ENCODE measurements around the gene MFAP3.
A peak's percentile ranks its signal among the peaks of the same experiment; 100 is the strongest.
"Not testable (repeated sequence)": the region's sequence is repeated elsewhere in the genome, so short reads cannot be mapped to it uniquely, and the experiment has no call there.

MFAP3 gene

DNA sequence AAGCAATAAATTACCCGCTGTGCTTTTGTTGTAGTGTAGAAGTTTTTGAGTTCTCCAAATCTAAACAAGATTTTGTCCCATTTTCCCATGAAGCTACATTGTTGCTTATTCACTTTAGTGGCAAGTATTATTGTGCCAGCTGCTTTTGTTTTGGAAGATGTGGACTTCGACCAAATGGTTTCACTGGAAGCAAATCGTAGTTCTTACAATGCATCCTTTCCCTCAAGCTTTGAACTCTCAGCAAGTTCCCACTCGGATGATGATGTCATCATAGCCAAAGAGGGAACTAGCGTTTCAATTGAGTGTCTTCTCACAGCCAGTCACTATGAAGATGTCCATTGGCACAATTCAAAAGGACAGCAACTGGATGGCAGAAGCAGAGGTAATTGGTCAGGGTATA lies 10.9 kb downstream of the MFAP3 start:
- no peak for DNase-seq (ENCODE audit: low spot score)

DNA sequence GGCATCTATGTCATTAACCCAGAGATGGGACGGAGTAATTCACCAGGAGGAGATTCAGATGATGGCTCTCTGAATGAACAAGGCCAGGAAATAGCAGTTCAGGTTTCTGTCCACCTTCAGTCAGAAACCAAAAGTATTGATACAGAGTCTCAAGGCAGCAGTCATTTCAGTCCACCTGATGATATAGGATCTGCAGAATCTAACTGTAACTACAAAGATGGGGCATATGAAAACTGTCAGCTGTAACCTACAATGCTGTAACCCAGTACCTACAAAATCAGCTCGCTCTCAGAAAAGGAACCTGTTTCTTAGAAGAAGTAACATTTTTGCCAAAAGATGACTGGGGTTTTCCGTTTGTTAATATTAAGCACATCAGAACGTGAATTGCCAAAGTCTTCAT lies 14.7 kb downstream of the MFAP3 start:
- no peak for DNase-seq (ENCODE audit: low spot score)

DNA sequence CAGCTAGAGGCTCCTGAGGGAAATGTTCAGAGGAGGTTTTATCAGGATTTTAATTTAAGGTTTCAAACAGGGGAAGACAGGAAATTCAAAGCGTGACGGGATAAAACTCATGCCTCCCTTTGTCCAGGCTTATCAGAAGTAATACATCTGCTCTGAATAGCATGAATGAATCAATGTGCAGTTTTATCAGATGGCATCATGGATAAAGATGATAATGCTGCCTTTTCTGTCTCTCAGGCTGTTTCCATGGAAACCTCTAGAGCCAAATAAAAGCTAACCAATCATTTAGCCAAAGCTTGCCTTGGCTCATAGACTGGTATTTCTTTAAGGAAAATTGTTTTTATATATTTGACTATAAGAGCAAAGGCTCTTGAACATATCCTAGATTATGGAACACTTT lies 16.4 kb downstream of the MFAP3 start:
- DNase-seq (ENCODE audit: low spot score): no peak

DNA sequence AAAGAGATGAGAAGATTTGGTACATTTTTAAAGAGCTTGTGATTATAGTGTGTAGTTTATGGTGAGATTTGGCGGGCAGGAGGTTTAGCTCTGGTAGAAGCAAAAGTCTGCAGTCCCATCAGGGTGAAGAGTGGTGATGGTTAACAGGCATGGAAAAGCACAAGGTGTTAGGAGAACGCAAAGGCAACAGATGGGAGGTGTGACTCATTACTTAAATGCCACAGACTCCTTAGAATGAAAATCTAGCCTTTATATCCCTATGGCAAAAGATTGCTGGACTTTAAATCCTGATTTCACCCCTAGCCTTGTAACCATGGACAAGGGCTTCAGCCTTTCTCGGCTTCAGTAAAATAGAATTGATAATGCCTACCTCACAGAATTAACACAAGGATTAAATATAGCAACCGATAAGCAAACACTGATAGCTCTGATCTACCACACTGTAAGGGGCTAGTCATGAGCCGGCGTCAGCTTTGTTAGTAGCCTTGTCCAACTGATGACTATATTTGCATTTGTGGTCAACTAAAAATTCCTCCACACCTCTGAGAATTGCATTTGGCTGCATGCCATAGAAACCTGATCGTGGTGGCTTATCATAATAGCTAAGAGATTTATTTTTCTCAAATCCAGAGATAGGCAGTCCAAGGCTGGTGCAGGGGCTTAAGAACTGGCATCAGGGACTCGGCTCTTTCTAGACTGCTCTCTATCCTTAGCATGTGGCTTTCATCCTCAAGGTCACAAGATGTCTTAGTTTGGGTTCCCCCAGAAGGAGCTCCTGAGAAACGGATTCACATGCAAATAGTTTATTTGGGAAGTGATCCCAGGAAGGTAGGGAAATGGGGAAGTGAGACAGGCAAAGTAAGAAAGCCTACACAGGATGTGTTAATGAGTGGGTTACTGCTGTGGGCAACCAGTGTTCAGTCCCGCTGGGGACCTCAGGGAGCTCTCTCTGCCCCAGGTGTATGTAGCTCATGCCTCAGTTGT lies 19.6 kb downstream of the MFAP3 start:
- no peak for DNase-seq (ENCODE audit: low spot score)

DNA sequence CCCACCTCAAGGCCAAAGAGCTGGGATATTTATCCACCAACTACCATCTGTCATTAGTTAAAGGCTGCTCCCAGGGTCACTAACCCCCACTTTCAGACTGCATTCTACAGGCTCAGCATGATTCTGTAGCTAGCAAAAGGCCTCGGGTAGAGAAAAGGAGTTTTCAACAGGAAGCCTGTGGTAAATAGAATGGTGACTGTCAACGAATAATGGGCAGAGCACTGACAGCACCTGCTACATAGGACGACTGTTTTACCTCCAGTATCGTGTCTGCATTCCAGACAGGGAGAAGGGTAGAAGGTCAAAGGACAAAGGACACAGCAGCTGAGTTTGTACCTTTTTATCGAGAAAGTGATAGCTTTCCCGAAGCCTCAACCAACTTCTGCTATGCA lies 20.3 kb downstream of the MFAP3 start:
- no peak for DNase-seq (ENCODE audit: low spot score)

DNA sequence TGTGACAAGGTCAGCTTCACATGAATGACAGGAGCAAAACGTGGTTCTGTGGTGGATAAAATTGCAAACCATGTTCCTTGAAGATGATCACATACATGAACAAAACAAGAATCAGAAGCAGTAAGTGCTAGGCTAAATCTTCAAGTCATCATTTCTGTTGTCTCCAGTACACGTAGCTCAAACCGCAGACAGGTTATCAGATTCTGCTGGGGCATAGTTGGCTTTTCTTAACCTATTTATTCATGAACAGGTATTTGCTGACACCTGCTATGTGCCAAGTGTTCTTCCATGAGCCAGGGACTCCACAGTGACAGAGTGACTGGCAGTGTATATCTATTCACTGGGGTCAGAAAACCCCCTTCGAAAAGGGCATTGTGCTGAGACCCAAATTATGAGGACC lies 20.8 kb downstream of the MFAP3 start:
- no peak for DNase-seq (ENCODE audit: low spot score)

DNA sequence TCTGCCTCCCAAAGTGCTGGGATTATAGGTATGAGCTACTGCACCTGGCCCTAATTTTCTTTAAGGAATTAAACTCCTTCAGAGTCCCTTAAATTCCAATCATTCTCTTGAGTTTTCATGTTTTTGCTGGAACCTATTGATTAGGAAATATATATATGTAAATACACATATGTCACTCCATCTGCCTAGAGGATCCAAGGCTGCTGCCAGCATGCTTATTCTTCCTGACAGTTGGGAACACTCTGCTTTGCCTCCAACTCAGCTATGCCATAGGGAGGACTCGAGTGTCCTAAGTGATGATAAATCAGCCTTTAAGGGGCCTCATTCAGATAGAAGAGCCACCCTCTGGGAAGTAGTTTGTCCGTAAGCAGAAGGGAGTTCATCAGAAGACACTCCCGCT lies 21.8 kb downstream of the MFAP3 start:
- no peak for DNase-seq (ENCODE audit: low spot score)

DNA sequence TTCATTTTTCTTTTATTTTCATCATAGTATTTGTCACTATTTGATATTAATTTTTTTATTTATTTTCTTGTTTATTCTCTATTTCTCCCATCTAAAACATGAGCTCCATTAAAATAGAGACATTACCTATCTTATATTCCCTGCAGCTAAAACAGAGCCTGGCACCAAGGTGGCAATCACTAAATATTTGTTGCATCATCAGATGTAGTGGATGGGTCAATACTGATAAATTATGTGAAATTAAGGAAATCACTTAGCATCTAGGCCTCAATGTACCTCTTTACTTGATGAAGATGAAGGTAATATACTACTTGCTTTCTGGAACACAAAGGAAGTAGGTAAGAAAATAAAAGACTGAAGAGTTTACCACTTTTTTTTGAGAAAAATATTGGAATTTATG lies 24.6 kb downstream of the MFAP3 start:
- DNase-seq (ENCODE audit: low spot score): no peak

DNA sequence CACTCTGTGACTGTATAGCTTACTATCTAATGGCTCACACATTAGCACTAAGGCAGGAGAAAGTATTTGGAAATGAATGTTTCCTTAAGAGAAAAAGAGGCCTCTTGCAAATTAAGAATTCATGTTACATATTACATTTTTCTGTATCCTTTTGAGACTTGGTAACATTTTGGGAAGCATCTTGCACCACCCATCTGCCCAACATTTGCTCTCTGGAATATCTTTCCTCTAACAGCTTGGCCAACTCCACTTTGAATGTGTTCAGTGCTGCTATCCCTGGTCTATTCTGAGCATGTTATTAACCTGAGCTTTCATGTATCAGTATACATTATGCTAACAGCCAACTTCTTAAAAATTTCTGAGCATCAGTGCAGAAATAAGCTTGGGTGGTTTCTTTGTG lies 27.2 kb downstream of the MFAP3 start:
- no peak for DNase-seq (ENCODE audit: low spot score)

DNA sequence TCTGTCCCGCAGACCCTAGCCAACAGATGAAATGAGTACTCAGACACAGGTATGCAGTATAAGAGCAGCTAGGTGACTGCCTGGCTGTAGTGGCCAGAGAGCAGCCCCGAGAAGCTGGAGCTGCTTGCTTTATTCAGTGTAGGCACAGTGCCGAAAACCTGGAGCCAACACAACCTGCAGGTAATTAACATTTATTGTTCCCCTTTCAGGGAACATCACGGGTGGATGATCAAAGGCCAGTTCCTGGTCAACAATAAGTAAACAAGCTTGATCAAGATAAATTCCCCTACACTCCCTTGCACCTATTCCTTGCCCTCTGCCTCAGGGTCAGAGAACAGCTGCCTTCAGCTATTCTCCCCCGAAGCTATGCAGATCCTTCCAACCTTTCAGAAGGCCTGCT lies 31.1 kb downstream of the MFAP3 start:
- DNase-seq (ENCODE audit: low spot score): not testable (repeated sequence)

DNA sequence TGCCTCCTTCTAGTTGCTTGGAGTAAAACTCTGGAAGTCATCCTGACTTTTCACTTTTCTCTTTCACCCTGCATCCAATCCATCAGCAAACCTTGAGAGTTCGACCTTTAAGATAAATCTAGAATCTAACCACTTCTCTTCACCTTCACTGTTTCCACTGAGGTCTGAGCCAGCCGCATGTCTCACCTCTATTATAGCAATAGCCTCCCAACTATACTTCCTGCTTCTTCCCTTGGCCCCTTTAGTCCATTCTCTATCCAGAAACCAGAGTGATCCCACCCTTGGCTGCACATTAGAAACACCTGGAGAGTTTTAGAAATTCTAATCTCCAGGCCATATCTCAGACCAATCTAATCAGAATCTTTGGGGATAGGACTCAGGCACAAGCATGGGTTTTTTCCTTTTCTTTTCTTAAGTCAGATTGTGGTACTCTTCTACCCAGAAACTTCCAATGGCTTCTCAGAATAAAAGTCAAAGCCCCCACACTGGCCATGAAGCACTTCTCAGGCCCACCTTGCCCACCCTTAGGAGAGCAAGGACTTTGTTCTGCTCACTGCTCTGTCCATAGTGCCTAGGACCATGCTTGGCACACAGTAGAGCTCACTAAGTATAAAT lies 33.1 kb downstream of the MFAP3 start:
- no peak for DNase-seq (ENCODE audit: low spot score)

DNA sequence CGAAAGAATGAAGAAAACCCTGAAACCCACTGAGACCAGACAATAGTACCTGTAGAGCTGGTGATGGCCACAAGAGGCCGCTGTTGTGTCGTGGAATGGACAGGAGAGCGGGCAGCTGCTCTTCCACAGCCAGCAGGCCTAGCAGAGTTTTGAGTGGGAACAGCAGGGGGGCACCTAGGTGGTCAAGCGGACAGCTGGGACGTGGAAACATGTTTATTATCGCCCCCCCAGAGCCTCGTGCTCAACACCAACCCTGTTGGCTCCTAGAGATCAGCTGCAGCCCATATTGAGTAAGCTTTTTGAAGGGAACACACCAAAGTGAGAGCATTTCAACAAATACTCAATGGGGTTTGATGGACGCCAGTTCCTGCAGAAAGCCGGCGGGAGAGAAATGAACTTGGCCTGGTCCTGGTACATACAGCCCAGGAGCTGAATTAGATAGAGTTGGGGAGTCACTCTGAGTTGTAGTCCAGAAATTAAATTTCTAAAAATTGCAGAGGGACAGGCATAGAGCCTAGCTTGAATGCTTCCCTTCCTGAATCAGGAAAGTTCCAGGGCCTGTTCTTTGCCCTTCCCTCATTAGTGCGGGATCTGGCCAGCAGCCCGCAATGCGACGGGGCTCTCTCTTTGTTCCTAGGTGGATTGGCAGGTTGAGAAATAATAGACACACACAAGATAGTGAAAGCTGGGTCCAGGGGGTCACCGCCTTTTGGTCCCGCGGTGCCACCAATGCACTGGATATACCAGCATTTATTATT lies 33.8 kb downstream of the MFAP3 start:
- peak; percentile 77 for DNase-seq (ENCODE audit: low spot score)

DNA sequence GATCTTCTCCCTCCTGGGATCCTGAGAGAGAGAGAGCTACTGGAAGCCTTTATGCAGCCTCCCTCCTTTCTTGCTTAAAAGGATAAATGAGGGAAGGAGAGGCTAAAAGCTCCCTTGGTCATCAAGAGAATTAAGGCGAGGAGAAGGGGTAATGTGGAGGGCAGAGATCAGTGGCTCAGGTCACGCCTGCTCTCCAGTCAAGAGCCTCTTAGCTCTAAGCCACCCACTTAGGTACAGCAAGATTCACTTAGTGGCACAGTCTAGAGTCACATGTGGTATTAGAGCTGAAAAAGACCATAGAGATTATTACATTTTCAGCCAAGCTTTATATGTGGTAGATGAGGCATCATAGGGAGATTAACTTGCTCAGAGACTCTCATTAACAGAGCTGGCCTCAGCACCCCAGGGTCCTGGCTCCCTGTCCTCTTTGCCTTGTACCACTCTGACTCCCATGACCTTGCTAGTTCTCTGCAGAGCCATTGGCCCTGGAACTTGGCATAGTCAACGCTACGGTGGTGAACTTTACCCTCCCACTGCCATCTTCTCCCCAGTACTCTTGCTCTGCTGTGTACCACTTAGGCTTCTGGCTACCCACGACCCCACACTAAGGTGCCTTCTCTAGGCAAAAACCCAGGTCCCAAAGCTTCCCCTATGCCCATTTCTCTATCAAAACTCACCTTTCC lies 37.6 kb downstream of the MFAP3 start:
- no peak for DNase-seq (ENCODE audit: low spot score)

DNA sequence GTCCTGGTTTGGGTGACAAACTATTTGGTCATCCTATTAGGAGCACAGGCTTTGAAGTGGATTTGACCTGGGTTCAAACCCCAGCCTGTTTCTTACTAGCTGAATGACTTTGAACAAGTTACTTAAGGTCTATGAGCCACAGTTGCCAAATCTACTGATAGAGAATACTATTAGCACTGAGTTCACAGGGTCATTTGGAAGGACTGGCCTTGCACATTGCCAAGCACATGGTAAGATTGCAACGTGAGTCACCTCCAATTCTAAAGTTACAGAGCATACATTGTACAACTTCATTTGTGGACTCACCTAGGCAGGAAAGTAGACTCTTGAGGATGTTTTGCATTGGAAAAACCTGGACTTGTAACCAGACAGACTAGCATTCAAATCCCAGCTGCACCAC lies 38.9 kb downstream of the MFAP3 start:
- no peak for DNase-seq (ENCODE audit: low spot score)

DNA sequence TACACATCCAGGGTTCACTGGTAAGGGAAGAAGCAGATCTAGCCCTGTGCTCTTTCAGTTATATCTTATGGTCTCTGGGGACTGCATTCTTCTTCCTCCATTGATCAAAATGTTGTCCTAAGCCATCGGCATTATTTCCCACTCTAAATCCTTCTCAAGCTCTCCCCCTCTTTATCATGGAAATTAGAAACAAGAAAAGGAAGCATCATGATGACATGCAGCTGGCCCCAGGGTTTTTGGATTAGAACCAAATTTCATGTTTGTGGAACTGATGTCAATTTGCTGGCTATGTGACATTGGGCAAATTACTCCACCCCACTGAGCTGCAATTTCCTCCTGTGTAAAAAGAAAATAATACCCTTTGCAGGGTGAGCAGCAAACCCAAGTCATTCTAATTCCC lies 39.5 kb downstream of the MFAP3 start:
- DNase-seq (ENCODE audit: low spot score): no peak

DNA sequence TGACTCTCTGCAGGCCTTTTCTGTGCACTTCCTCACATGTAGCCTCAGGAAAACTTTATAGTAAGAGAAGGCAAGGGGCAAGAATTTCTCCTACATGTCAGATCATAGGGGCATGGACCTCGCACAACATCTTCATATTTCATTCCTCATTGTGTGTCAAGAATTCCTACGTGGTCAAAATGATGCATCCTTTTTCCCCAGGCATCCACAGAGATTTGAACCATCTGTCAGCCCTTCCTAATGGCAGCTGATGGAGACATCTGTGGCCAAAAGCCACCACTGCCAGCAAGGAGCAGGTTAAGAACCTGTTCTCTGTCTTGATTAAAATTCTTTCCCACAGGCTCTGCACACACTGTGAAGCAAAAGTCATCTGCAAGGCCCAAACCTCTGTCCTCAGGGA lies 42.5 kb downstream of the MFAP3 start:
- no peak for DNase-seq (ENCODE audit: low spot score)

DNA sequence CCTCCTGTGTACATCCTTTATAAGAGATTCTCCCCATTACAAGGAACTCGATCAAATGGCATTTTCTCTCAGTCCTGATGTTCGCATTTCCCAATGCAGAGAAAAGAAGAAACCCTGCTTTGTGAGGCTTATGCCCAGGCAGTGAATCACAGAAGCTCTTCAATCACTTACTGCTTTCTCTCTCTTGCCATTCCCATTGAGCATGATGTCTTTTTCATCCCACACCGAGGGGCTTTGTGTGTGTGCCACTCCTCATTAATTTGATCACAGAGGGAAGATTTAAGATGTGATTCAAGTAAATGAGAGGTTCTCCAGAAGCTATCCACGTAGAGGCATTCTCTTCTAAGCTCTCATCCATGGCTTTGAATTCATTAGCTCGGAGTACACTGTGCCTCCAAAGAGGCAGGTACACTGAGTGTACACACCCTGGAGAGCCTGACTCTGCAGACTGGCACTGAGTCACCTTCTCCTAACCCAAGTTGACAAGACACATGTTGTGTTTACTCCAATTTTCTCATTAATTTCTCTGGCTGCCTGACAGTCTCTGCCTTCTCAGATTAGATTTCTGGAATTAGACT lies 45.4 kb downstream of the MFAP3 start:
- no peak for DNase-seq (ENCODE audit: low spot score)

DNA sequence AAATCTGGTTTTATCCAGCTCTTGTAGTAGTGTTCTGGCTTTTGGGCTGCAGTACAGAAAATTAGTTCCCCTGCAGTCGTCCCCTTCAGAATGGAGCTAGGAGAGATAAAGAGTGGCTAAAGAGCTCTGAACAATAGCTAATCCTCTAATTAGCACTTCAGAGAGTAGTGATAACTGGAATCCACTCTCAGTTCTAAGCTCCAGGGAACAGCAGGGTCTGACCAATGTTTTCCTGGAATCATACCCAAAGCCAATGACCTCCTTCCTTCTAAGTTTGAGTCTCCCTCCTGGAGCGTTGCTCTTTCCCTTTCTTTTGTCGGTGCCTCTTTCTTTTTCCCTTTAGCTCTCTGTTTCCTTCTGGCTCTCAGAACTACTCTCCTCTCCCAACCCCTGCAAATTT lies 47.4 kb downstream of the MFAP3 start:
- DNase-seq (ENCODE audit: low spot score): no peak

DNA sequence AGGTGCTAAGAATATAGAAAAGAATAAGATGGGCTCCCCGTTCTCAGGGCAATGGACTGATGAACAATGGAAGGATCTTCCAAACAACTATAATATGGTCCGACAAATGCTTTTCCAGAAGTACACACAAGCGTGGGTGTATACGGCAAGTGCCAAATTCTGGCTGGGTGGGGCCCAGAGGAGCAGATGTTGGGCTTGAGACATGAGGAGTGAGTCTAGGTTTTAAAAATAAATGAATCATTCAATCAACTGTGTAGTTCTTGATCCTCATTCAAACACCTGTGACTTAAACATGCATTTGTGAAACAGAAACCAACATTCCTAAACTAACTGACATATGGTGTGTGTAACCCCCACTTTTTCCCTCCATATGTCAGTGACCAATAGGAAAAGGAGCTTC lies 47.9 kb downstream of the MFAP3 start:
- no peak for DNase-seq (ENCODE audit: low spot score)

DNA sequence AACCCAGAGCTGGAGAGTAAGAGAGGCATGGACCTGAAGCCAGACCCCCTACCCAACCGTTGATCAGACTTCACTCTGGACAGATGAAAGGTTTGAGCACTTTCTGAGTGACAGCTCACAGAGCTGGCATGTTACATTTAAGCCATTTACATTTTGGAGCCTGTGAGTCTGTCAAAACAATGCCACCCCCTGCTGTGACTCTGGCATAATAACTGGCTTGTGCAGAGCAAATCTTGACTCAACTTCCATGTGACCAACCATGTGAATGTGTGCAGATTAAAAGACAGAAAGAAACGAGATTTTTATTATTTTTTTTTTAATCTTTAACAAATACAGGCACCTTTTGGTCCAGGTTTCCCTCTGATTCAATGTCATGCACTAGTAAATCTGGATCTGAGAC lies 48.5 kb downstream of the MFAP3 start:
- no peak for DNase-seq (ENCODE audit: low spot score)

DNA sequence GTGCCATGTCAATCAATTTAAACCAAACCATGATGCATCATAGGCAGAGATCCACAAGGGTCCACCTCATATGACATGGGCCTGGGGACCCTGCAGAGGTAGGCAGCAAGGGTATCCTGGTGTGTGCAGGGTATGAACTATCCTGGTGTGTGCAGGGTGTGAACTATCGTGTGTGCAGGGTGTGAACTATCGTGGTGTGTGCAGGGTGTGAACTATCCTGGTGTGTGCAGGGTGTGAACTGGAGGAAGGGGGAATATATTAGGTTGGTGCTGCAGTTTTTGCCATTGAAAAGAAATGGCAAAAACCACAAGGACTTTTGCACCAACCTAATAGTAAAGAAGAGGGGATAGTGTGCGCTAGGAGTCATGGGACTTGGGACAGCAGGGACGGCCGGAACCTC lies 50.0 kb downstream of the MFAP3 start:
- no peak for DNase-seq (ENCODE audit: low spot score)

DNA sequence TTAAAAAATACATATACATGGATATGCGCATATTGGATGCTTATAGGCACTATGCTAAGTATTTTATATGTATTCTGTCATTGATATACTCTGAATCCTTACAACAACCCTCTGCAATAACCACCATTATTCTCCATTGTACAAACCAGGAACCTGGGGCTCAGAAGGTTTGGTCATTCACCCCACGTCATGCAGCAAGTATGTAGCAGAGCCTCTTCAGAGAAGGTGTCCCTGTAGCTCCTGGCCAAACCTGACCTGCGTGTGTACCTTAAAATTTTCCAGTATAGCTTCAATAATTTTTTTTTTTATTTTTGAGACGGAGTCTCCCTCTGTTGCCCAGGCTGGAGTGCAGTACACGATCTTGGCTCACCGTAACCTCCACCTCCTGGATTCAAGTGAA lies 51.9 kb downstream of the MFAP3 start:
- no peak for DNase-seq (ENCODE audit: low spot score)
